ENCODE measurements around the gene HM13. TPM values are rescaled to one million over a fixed set of nuclear protein-coding genes. Genes with fewer than 3 reads are reported as not detected.

The HM13 gene
- total RNA-seq, 4 donors from 2014 or later = 48.2 to 99.6 (median 58.1) TPM

- no peak for TF ChIP-seq CTCF (IDR thresholded peaks at IDR 0.05; ENCODE audit: low read depth)
Measured at GRCh38 chr20:31595654-31596411, 81.6 kb downstream of the HM13 start.

GRCh38 chr20:31596831-31597480, 82.7 kb downstream of the HM13 start:
- no peak for TF ChIP-seq CTCF (IDR thresholded peaks at IDR 0.05; ENCODE audit: low read depth)

GRCh38 chr20:31597481-31597855, 83.2 kb downstream of the HM13 start:
- no peak for TF ChIP-seq CTCF (IDR thresholded peaks at IDR 0.05; ENCODE audit: low read depth)

- no peak for TF ChIP-seq CTCF (IDR thresholded peaks at IDR 0.05; ENCODE audit: low read depth)
Measured at GRCh38 chr20:31602431-31602778, 88.2 kb downstream of the HM13 start.

GRCh38 chr20:31602779-31603441, 88.7 kb downstream of the HM13 start:
- no peak for TF ChIP-seq CTCF (IDR thresholded peaks at IDR 0.05; ENCODE audit: low read depth)

GRCh38 chr20:31603822-31604566, 89.8 kb downstream of the HM13 start:
- no peak for TF ChIP-seq CTCF (IDR thresholded peaks at IDR 0.05; ENCODE audit: low read depth)

Data from subcutaneous adipose tissue (tissue), 4 donors.